ENCODE data around the gene EIPR1.
A peak's percentile ranks its signal among the peaks of the same experiment; 100 is the strongest.

The EIPR1 gene

DNA sequence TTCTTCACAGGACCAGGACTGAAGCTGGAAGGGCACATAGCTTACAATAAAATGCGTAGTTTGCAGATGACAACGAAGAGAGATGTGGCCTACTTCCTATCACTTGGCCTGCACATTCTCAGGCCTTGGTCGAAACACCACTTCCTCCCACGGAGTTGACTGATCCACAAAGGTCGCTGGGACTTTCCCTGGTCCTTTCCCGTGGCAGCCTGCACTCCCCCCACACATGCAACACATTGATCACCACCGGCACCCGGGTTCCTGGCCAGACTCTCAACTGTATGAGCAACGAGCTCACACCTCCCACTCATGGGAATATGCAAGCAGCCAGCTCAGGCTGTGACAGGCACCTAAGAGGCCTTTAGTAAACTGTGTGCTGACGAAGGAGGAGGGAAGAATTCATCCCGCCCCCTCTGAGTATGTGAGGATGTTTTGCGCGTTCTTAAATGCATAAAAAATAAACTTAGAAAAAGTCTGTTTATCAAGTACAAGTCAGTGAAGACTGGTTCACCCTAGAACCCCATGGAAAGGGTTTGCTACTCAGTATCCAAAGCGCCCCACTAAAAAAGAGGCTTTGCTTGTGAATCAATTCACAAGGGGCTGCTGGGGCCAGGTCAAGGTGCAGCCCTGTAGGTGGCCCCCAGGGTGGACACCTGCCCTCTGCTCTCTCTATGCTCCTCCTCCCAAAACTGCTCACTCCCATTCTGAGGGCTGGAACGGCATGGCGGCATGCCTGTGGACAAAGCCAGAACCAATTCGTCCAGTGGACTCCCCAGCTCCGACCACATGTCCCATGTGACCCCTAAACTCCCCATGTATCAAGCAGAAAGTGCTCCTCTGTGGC, 154.3 kb downstream of the EIPR1 start:
- DNase-seq, result peak in 11 of 56 donors; percentile 8 to 52 (median 14)

DNA sequence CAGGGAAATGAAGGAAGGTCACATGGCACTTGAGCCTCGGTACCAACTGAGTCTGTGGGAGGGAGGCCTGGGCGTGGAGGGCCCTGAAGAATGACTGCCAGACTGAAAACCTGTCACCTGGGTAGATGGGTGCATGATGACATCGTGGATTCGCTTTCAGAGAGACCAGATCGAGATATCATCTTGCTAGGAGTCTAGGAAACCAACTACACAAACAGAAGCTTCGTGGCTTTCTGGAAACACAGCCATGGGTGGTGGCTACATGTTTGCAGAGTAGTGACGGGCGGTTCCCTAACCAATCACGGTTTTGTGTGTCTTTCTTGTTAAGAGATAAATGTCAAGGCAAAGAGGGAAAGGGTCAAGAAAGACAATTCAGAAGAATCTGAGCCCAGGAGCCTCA, 155.0 kb downstream of the EIPR1 start:
- no peak for DNase-seq

DNA sequence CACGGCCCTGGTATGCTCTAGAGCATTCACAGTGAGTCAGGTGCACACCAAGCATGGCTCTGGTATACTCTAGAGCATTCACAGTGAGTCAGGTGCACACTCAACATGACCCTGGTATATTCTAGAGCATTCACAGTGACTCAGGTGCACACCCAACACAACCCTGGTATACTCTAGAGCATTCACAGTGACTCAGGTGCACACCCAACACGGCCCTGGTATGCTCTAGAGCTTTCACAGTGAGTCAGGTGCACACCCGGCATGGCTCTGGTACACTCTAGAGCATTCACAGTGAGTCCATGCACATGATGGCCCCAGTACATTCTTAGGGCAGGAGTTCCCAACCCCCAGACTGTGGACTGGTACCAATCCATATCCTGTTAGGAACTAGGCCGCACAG, 158.1 kb downstream of the EIPR1 start:
- no peak for DNase-seq

DNA sequence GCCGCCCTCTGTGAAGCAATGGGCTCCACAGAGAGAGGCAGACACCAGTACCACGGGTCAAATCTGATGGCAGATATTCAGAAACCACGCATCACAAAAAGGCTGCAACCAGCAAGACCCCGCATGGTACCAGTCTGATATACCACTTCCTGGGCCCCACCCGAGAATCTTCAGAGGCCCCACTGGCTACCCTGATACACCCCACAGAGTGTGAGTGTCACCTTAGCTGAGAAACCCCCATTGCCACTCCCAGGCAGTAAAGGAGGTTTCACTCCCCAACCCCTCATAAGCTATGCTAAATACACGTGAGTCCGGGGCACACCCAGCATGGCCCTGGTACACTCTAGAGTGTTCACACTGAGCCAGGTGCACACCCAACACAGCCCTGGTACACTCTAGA, 160.0 kb downstream of the EIPR1 start:
- no peak for DNase-seq

DNA sequence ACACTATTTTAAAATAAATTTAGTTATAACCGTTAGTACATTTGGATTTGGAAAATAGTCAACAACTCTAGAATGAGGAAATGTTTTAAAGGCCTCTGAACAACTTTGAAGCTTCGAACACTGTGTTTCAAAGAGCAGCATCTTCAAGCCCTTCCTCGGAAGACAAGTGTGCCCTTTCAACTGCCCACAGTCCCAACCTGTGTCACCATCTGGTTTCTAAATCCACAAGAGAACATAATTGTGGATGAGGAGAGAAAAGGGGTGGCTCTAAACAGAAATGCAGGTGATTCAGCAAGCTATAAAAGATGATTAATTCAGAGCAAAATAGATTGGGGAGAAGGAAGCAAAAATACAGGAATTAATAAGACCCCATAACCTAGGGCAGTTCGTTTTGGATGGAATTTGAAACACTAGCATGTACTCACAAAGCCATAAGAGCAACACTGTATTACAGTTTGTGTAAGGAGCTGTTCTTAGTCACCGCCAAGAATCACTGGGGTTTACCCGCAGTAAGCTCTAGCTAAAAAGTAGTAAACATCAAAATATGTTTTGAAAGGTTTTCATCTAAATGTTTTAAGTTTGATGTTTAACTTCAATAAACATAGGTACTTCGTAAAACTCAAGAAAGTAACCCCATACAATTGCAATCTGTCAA, 160.7 kb downstream of the EIPR1 start:
- no peak for DNase-seq

DNA sequence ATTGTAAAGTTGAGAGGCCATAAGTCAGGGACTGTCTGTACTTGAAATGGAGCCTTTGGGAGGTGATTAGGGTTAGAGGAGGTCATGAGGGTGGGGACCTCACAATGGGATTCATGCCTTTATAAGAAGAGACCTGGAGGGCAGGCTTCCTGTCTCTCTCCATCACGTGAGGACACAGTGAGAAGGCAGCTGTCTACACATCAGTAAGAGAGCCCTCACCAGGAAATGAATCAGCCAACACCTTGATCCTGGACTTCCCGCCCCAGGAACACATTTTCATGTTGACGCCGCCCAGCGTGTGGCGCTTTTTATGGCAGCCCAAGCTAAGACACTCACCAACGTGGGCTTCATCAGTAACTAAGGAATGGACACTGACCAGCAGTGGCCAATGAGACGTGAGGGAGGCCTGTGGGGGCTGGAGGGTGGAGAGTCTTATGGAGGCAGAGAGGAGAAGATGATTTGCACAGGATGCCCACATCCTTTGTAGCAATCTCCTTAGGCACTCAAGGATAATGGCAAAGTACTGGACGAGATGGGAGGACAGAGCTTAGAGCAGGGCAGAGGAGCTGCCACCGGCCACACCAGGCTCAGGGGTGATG, 162.7 kb downstream of the EIPR1 start:
- DNase-seq, result no peak

DNA sequence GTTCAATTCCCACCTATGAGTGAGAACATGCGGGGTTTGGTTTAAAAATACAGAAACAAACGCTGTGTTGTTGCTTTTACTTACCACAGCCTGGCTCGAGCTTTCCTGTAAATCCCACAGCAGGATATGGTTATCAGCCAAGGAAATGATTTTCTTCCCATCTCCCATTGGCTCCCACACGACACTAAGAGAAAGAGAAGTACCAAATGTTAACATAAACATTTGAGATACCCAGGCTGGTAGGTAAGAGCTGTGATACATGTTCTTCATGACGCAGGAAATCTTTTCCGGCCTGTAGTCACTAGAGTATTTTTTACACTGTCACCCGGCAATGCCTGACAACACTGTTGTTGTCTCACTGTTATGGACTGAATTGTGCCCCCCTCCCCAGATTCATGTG, 163.6 kb downstream of the EIPR1 start:
- no peak for DNase-seq

DNA sequence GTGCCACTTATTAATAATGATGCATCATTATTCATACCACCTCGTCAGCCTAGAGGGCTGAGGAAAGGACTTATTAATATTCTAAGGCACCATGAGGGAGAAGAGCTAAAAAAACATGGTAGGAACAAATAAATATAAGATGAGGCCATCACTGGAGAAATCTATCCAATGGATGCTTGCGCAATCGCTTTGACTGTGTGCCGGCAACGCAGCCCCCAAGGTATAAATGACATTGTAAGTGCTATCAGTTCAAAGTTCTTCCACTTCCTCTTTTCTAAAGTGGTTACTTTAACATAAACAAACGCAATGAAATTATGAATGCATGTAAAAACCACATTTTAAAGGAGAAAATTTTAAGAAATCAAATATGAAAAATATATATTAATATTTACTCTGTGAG, 164.6 kb downstream of the EIPR1 start:
- DNase-seq, result no peak

DNA sequence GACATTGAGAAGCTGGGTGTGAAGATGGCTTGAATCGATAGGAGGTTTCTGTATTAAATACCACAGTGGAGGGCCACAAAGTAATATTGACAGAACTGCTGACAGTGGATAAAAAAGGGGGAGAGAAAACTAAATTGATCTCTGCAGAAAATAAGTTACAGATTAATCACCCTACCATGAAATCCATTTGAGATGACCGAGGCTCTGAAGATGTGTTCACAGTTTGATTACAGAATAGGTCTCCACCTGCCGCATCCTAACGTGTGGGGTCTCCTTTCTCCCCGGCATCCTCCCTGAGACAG, 165.6 kb downstream of the EIPR1 start:
- no peak for DNase-seq

DNA sequence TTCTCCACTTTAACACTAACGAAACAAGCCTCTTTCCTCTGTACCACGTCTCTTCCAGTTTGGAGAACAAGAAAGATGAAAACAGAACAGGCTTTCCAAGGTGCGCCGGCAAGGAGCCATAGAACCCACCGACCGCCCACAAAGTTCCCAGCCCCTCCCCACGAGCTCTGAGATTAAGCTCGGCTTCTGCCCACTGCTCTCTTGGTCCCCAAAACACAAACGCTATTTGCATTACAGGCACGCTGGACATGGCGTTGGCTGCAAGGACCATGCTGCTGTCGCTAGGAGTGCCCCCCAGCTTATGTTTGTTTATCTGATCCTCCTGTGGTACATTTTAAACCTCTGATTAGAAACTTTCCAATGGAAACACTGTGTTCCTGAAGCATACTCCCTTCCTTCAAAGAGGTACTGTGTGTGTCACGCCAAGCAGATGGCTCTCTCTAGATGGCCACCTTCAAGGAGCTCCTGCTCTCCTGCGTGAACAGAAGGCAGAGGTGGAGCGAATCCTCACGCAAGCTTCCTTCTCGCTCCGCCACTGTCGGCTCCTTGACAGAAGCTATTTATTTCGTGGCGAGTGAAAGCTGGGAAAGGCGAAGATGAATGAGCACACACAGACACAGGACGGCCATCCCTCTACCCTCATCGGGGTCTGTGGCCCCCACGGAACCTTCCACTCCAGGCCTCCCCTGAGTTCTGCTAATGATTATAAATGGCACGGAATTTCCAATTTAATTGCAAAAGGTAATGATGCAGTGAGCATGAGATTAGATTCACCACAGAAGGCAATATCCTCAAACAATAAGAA, 166.2 kb downstream of the EIPR1 start:
- no peak for DNase-seq

DNA sequence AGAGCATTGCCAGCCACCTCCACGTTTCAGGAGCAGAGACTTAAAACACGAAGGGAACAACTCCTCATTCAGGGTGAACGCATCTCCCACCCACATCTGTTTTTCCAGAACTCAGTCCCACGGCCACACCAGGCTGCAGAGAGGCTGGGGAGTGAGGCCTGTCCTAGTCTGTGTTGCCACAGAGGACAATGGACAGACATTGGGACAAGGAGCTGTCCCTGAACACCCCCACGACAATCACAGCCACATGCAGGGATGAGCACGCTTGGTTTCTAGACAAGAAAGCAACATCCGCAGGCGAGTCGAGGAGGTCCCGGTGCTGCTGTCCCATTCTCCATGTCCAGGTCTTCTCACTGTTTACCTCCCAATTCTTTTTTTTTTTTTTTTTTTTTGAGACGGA, 167.4 kb downstream of the EIPR1 start:
- DNase-seq, result no peak

DNA sequence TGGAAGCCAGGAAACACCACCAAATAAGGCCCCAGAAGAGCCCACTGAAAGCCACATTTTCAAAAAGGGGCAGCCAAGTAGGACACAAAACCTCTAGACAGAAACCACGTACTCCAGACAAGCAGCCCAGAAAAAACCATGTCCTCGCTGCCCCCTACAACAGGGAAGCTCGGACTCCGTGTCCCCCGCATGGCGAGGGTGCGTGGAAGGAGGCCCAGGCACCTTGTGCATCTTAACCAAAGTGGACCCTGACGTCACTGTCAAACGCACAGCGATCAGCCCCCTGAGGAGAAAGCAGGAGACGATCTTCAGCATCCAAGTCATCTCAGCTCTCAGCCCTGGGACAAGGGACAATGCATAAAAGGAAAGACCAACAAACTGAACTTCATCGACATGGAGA, 168.4 kb downstream of the EIPR1 start:
- DNase-seq, result no peak

DNA sequence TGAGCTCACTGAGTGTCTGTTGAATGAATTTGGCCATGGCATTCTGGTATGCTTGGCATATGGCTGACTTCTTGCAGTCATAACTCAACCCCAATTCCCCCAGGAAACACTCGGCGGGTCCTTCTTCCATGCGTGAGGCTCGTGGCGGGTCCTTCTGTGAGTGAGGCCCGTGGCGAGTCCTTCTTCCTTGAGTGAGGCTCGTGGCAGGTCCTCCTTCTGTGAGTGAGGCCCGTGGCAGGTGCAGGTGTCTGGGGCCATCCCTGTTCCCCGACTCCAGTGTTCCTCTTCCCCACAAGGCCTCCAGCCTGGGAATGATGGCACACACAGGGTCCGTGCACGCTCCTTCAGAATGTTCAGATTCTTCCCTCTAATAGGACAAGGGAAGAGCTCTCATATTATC, 169.0 kb downstream of the EIPR1 start:
- DNase-seq, result no peak

DNA sequence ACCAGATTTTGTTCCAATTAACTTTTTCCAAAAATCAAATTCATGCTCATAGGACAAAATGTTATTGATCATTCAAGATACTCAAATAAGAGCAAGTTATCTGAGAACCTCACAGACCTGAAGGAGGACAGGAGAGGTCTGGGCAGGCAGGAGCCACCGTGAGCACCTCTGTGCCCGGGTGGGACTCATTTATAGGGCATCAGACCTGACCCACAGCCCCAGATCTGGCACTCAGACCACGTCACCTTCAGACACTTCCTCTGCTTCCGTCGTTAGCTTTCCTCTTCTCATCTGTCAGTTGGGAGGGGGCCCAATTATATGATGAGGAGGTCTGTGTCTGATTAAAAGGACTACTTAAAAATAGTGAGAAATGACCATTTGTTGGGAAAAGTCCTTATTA, 169.4 kb downstream of the EIPR1 start:
- DNase-seq, result no peak

DNA sequence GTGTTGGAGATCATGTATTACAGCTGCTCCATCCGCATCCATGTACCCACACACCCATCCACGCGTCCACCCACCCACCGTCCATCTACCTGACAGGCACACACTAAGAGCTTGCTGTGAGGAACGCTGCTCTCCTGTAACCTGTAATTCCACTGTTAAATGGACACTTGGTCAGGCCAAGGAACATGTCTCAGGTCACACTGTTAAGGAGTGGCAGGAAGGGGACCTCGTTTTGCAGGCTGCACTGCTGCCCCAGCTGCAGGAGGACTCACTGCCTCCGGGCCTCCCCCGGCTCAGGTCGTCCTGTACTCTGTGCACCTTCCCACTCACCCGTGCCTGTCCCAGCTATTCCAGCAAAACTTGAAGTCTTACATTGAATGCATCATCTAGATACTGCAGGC, 170.5 kb downstream of the EIPR1 start:
- no peak for DNase-seq

DNA sequence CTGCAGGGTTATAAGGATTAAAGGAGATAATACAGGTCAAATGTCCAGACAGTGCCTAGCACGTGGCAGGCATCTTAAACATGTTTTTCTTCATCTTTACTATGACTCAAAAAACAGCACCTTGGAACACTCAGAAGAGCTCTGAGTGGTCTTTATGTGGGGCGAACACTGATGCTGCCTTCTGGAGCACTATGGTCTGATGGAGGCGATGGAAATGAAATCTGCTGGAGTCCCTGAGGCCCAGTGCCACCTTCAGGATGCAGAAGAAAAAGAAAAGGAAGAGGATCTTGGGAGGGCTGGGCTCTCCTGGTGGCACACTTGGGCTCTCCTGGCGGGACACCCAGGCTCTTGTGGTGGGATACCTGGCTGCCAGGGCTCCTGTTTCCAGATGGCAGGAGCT, 171.8 kb downstream of the EIPR1 start:
- no peak for DNase-seq

DNA sequence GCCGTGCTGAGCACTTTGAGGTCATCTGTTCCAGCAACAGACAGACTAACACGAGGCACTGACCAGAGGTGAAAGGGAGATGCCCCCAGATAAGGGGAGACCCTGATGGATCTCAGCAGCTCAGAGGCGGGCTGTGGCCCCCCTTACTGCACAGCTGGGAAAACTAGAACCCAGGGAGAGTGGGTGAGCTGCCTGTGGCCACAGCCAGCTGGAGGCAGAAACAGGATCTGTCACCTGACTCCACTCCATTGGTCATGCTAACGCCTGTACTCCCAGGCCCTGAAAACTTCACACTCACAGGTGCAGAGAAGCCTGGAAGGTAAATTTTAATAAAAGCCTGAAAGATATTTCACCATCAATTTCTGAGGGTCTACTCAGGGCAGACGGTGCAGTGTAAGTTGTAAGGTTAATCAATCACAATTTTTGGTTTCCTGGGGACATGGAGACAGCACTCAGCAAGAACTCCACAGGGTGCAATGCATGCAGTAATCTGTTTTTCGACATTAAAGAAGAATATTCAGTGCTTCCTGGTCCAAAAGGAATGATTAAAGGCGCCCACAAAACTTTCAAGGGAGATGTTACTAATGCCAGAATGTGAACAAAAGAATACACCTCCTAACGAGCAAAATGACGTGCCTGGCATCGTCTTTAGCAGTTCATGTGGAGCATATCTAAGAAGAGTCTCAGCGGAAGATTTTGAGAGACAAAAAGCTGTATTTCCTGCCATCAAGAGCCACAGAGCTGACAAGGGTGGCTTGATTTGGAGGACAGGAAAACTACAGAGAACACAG, 173.4 kb downstream of the EIPR1 start:
- DNase-seq, result peak in 6 of 56 donors; percentile 20 to 41 (median 26)

DNA sequence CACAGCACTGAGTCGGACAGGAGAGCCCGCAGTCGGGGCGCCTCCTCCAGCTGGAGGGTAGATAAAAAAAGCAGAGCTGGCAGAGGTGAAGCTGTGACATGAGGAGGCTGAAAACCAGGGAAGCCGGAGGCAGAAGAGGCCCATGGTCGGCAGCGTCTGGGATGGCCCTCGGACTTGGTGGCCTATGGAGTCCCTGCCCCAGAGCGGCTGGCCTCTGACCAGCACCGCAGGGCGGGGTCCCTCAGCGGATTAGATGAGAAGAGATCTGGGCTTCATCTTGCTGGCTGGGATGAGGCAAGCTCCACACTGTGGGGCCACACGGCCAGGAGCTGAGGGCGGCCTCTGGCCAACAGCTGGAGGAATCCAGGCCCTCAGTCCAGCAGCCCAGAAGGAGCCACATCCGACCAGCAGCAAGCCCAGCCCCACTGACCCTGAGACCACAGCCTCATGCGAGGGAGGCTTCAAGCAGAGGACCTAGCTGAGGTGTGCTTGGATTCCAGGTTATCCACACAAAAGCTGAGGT, 174.1 kb downstream of the EIPR1 start:
- DNase-seq, result no peak

DNA sequence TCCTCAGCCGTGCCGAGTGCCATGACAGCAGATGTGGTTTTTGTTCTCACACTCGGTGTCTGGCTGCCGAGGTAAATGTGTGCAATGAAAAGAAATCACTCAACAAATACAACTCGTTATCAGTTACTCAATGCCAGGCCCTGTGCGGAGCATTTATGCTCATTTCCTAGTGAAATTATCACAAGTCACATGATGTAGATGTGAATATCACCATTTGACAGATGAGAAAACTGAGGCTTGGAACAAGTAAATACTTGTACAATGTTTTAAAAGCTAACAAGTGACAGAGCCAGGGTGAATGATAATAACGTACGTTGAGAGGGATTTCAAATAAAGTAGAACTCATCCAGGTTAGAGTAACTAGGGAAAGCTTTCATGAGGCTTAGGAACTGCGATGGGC, 174.7 kb downstream of the EIPR1 start:
- DNase-seq, result no peak

DNA sequence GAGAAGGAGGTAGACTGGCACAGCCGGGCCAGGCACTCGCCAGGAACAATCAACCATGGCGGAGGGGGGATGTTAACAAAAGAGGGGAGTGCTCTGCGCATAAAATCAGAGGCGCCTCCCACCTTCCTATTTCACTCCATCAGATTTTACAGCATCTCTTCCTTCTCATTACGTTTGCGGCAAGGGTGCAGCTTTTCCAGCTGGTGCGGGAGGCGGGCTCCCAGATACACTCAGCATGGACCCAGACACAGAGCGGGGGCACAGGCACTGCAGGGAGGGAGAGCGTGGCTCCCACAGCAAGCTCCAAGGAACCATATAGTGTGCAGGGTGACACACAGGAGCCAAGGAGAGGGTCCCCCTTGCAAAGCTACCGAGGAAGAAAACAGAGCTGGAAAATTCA, 176.3 kb downstream of the EIPR1 start:
- DNase-seq, result peak in 28 of 56 donors; percentile 17 to 85 (median 50)

DNA sequence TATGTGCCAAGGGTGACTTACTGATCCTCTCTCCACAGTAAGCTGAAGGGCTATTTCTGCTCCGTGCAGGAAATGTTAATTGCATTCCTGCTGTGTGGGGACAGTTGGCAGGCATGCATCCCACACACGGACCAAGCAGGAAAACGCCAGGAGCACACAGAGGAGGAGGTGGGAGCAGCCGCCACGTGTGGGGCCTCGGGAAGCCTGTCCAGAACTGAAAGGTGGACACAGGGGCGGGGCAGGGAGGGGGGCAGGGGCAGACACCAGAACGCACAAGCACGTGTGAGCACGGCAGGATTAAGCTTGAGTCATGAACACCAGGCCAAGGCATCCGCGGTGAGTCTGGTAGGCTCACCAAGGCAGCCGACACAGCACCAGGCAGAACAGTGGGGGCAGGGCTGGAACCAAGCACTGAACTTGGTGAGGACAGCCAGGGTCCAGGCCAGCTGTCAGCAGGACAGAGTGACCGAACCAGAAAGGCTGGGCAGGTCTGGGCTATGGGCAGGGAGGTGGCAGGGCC, 177.1 kb downstream of the EIPR1 start:
- DNase-seq, result no peak
